Prostate gland (tissue), 2 donors: Measurements from ENCODE around the gene CXCL6.

Experiments
- CTCF ChIP-seq, 4 experiments: fragments of 200-600 bp in 2 of 4; fragments of 450-650 bp in 2 of 4; sonication (generic) in 2 of 4; IDR thresholded peaks; 1 replicate in 3 of 4; 2 replicates in 1 of 4; pipeline ENCODE4 v1.5.1; 2016 to 2019; ENCODE audit warnings: antibody characterized with exemption in 4 of 4, mild to moderate bottlenecking in 2 of 4, moderate library complexity in 2 of 4
- POLR2A ChIP-seq: fragments of 450-650 bp; IDR thresholded peaks from one replicate; pipeline ENCODE4 v1.6.1; 2016; ENCODE audit warnings: antibody characterized with exemption, mild to moderate bottlenecking
- POLR2AphosphoS5 ChIP-seq: sonication (generic); formaldehyde crosslinking; IDR thresholded peaks from one replicate; pipeline ENCODE4 v1.6.1; 2017; ENCODE audit warnings: antibody characterized with exemption

- TF ChIP-seq POLR2A (no peak), POLR2AphosphoS5 (no peak), CTCF (IDR thresholded peaks at IDR 0.05) (no peak)
Observed at GRCh38 chr4:73855406-73855805, 18.9 kb downstream of the CXCL6 start.
